HCT116 (cell line): ENCODE data around the gene TIAM1. TPM values are rescaled to one million over a fixed set of nuclear protein-coding genes. Genes with fewer than 3 reads are reported as not detected.

Experiments
- ATAC-seq: fragments of 200-7000 bp; cut with Tn5 transposase; 2 replicates; pipeline ENCODE4 v1.9.1; 2020; ENCODE audit warnings: mild to moderate bottlenecking, moderate library complexity
- BruUV-seq: library from RNA; stranded (reverse); fragments of 400-500 nt; replicated peaks from 2 replicates; lab custom pipeline; 2021; lab: Mats Ljungman, UMichigan
- CTCF ChIA-PET: fragments of 300-600 bp; sonication (Branson Sonifier 250); formaldehyde crosslinking; loops from one replicate; lab custom pipeline; 2021; ENCODE audit warnings: antibody characterized with exemption; lab: Charles Lee
- POLR2A ChIA-PET: fragments of 300-600, 350-600 bp; sonication (Branson Sonifier 250); formaldehyde crosslinking; loops from one replicate; lab custom pipeline; 2021; ENCODE audit warnings: antibody characterized with exemption; lab: Charles Lee
- RAD21 ChIA-PET, 2 experiments: fragments of 300-600 bp; sonication (Branson Sonifier 250); formaldehyde crosslinking; loops; one replicate each; lab custom pipeline; 2023; ENCODE audit warnings: low total read pairs in 2 of 2; ENCODE audit not compliant: uncharacterized antibody in 2 of 2, unreplicated experiment in 2 of 2, low non-redundant PET in 1 of 2; lab: Charles Lee
- DNase-seq: peaks from one replicate; pipeline ENCODE4 v3.0.0-alpha.2; 2010; ENCODE audit warnings: low read depth, low spot score
- H2AFZ ChIP-seq: fragments of 200-600 bp; shearing (Covaris generic), sonication (generic); 2 replicates; pipeline ENCODE4 v1.6.1; 2017; ENCODE audit warnings: low read depth, mixed run types, mixed read lengths, antibody characterized with exemption, low read length; ENCODE audit not compliant: poor library complexity, severe bottlenecking
- H3K27ac ChIP-seq: 2 replicates; pipeline ENCODE4 v1.5.1; 2012; ENCODE audit warnings: low read depth, low read length
- H3K27me3 ChIP-seq: fragments of 200-600 bp; sonication (generic); 2 replicates; pipeline ENCODE4 v1.6.1; 2016; ENCODE audit warnings: mixed run types, low read length, mixed read lengths; ENCODE audit not compliant: insufficient read depth
- H3K36me3 ChIP-seq, 2 experiments: fragments of 200-500 bp in 1 of 2; fragments of 200-600 bp in 1 of 2; sonication (Bioruptor generic) in 1 of 2; sonication (generic) in 1 of 2; 2 replicates each; pipeline versions ENCODE4 v1.5.1 to v1.6.1; 2014 to 2016; ENCODE audit warnings: low read length in 2 of 2, inconsistent platforms in 1 of 2, mixed read lengths in 1 of 2, mixed run types in 1 of 2; ENCODE audit not compliant: insufficient read depth in 2 of 2, control insufficient read depth in 1 of 2
- H3K4me1 ChIP-seq, 2 experiments: fragments of 200-600 bp in 1 of 2; sonication (generic) in 1 of 2; 2 replicates each; pipeline versions ENCODE4 v1.5.1 to v1.6.1; 2012 to 2017; ENCODE audit warnings: low read length in 2 of 2, inconsistent platforms in 1 of 2, mild to moderate bottlenecking in 1 of 2, mixed read lengths in 1 of 2, mixed run types in 1 of 2, moderate library complexity in 1 of 2; ENCODE audit not compliant: insufficient read depth in 2 of 2, control insufficient read depth in 1 of 2
- H3K4me2 ChIP-seq: fragments of 200-600 bp; sonication (generic); 2 replicates; pipeline ENCODE4 v1.6.1; 2017; ENCODE audit warnings: mixed run types, low read length, mixed read lengths
- H3K4me3 ChIP-seq, 2 experiments: fragments of 200-600 bp in 1 of 2; sonication (generic) in 1 of 2; replicated peaks in 1 of 2; 2 replicates each; pipeline ENCODE4 v1.5.1; 2011 to 2016; ENCODE audit warnings: low read length in 2 of 2, control low read depth in 1 of 2, low read depth in 1 of 2, mild to moderate bottlenecking in 1 of 2, mixed read lengths in 1 of 2, mixed run types in 1 of 2
- H3K79me2 ChIP-seq: fragments of 200-600 bp; sonication (generic); 2 replicates; pipeline ENCODE4 v1.6.1; 2017; ENCODE audit warnings: mild to moderate bottlenecking, mixed run types, low read length, moderate library complexity, mixed read lengths; ENCODE audit not compliant: insufficient read depth
- H3K9ac ChIP-seq: fragments of 200-600 bp; sonication (generic); 2 replicates; pipeline ENCODE4 v1.6.1; 2016; ENCODE audit warnings: low read length, mixed read lengths
- H3K9me2 ChIP-seq: fragments of 200-600 bp; sonication (generic), shearing (Covaris generic); 2 replicates; pipeline ENCODE4 v1.6.1; 2017; ENCODE audit warnings: mixed run types, mild to moderate bottlenecking, moderate library complexity; ENCODE audit not compliant: insufficient read depth
- H3K9me3 ChIP-seq, 2 experiments: fragments of 200-500 bp in 1 of 2; fragments of 200-600 bp in 1 of 2; sonication (Bioruptor generic) in 1 of 2; sonication (generic) in 1 of 2; 2 replicates each; pipeline ENCODE4 v1.6.1; 2014 to 2017; ENCODE audit warnings: low read length in 2 of 2, mixed read lengths in 2 of 2, inconsistent platforms in 1 of 2, low read depth in 1 of 2, mild to moderate bottlenecking in 1 of 2, mixed run types in 1 of 2, moderate library complexity in 1 of 2; ENCODE audit not compliant: control insufficient read depth in 1 of 2, insufficient read depth in 1 of 2
- H4K20me1 ChIP-seq: fragments of 200-600 bp; sonication (generic), shearing (Covaris generic); 2 replicates; pipeline ENCODE4 v1.6.1; 2017; ENCODE audit warnings: mixed run types, mild to moderate bottlenecking, moderate library complexity; ENCODE audit not compliant: insufficient read depth
- CBX3 ChIP-seq: IDR thresholded peaks from 2 replicates; pipeline ENCODE4 v1.6.1; 2012; ENCODE audit warnings: low read depth
- CTCF ChIP-seq, 3 experiments: fragments of 200-600 bp in 1 of 3; sonication (generic) in 1 of 3; IDR thresholded peaks in 2 of 3; conservative IDR thresholded peaks in 1 of 3; 2 replicates each; pipeline ENCODE4 v1.5.1; 2012 to 2017; ENCODE audit warnings: low read depth in 2 of 3, low read length in 2 of 3, antibody characterized with exemption in 1 of 3, borderline replicate concordance in 1 of 3, control low read depth in 1 of 3, mild to moderate bottlenecking in 1 of 3, mixed read lengths in 1 of 3, mixed run types in 1 of 3, moderate library complexity in 1 of 3; ENCODE audit not compliant: insufficient read depth in 1 of 3
- ELF1 ChIP-seq: IDR thresholded peaks from 2 replicates; pipeline ENCODE4 v1.6.1; 2012; ENCODE audit warnings: low read depth, borderline replicate concordance
- EZH2phosphoT487 ChIP-seq: fragments of 200-600 bp; IDR thresholded peaks from 2 replicates; pipeline ENCODE4 v1.6.1; 2018; ENCODE audit warnings: antibody characterized with exemption, borderline replicate concordance
- FOSL1 ChIP-seq: IDR thresholded peaks from 2 replicates; pipeline ENCODE4 v1.6.1; 2012; ENCODE audit warnings: low read depth
- MAX ChIP-seq: IDR thresholded peaks from 2 replicates; pipeline ENCODE4 v1.6.1; 2012
- POLR2A ChIP-seq: IDR thresholded peaks from 2 replicates; pipeline ENCODE4 v1.7.0; 2011; ENCODE audit warnings: borderline replicate concordance; ENCODE audit not compliant: insufficient read depth, insufficient read length; ENCODE audit errors: extremely low read depth
- POLR2AphosphoS5 ChIP-seq: IDR thresholded peaks from 2 replicates; pipeline ENCODE4 v1.6.1; 2011; ENCODE audit warnings: mild to moderate bottlenecking, low read depth, low read length, moderate library complexity
- REST ChIP-seq: IDR thresholded peaks from 2 replicates; pipeline ENCODE4 v1.6.1; 2012; ENCODE audit warnings: low read depth
- SP1 ChIP-seq: IDR thresholded peaks from 2 replicates; pipeline ENCODE4 v1.6.1; 2012; ENCODE audit warnings: low read depth
- TCF7L2 ChIP-seq: IDR thresholded peaks from 2 replicates; pipeline ENCODE4 v1.7.0; 2011; ENCODE audit warnings: borderline replicate concordance, inconsistent platforms; ENCODE audit not compliant: insufficient read depth, insufficient read length; ENCODE audit errors: extremely low read depth
- ZBTB33 ChIP-seq: IDR thresholded peaks from 2 replicates; pipeline ENCODE4 v1.6.1; 2011; ENCODE audit warnings: mild to moderate bottlenecking, low read length, moderate library complexity; ENCODE audit not compliant: insufficient replicate concordance; ENCODE audit errors: extremely low read depth
- ZFX ChIP-seq: fragments of 450-650 bp; IDR thresholded peaks from 2 replicates; pipeline ENCODE4 v1.6.1; 2017
- ZNF274 ChIP-seq: fragments of 200-500 bp; sonication (Bioruptor generic); IDR thresholded peaks from 2 replicates; pipeline ENCODE4 v1.6.1; 2014; ENCODE audit warnings: mild to moderate bottlenecking, low read depth, low read length, inconsistent platforms
- intact Hi-C: fragments of 100-400 bp; cut with micrococcal nuclease; formaldehyde crosslinking; loops from 2 replicates; pipeline ENCODE4 v1.10.0; 2022
- total RNA-seq: library from RNA; stranded (reverse); gene quantifications from one replicate; pipeline ENCODE4 v1.2.1, GENCODE V29; 2021; ENCODE audit not compliant: unreplicated experiment

TIAM1 gene
- total RNA-seq, 1 experiment from 2014 or later, result 47.8 TPM

GRCh38 chr21:31201144-31201543 lies 142.9 kb downstream of the TIAM1 start:
- no peaks in the 10 kb centered on the region for H3K27me3 ChIP-seq
- ChIA-PET POLR2A (no interaction called here), RAD21 (no interaction called here), CTCF (interaction anchor here (1.9 kb wide), 1 partner anchor 380 kb away, joined by 10 read pairs; no protein-coding TSS in a partner anchor)
- no peak overlapping the region for H3K4me2 ChIP-seq
- no peaks in the 10 kb centered on the region for H3K79me2 ChIP-seq
- H4K20me1 ChIP-seq, result no peaks in the 10 kb centered on the region
- intact Hi-C loops, result loop anchor here (10.0 kb wide), 1 partner anchor 144 kb away; the partner anchor contains the start of gene TIAM1
- BruUV-seq, result no TSS peak
- no peak overlapping the region for H2AFZ ChIP-seq
- H3K9me2 ChIP-seq, result no peaks in the 10 kb centered on the region
- TF ChIP-seq FOSL1 (no peak), ELF1 (no peak), CTCF (IDR thresholded peaks at IDR 0.05 in 2 of 3, conservative IDR thresholded peaks at IDR 0.05 in 1 of 3; ENCODE audit: borderline replicate concordance in 1 of 3, insufficient read depth in 1 of 3, low read depth in 2 of 3, low read length in 2 of 3) (no peak), ZNF274 (no peak), REST (no peak), MAX (no peak), SP1 (no peak), POLR2A (no peak), EZH2phosphoT487 (no peak), TCF7L2 (no peak), POLR2AphosphoS5 (no peak), CBX3 (no peak), ZBTB33 (no peak), ZFX (no peak)
- H3K9me3 ChIP-seq, result no peaks in the 10 kb centered on the region
- no peak overlapping the region for H3K9ac ChIP-seq
- DNase-seq, result no peak
- H3K27ac ChIP-seq, result no peak overlapping the region
- no peaks in the 10 kb centered on the region for H3K36me3 ChIP-seq
- peaks cover 24 to 29% of the 10 kb centered on the region in 2 experiments for H3K4me1 ChIP-seq
- ATAC-seq, result no peak
- H3K4me3 ChIP-seq, result no peak overlapping the region
